GM12892 (cell line): ENCODE results near the gene TCTA.

Source experiments
- POLR2A ChIP-seq: IDR thresholded peaks from 2 replicates; pipeline ENCODE4 v1.6.1; 2011; ENCODE audit warnings: low read depth, low read length, control low read depth
- POLR2AphosphoS5 ChIP-seq: IDR thresholded peaks from 2 replicates; pipeline ENCODE4 v1.6.1; 2011; ENCODE audit warnings: low read depth, low read length, control low read depth
- TAF1 ChIP-seq: IDR thresholded peaks from 2 replicates; pipeline ENCODE4 v1.6.1; 2011; ENCODE audit warnings: low read depth, mild to moderate bottlenecking, control low read depth, low read length, borderline replicate concordance

DNA sequence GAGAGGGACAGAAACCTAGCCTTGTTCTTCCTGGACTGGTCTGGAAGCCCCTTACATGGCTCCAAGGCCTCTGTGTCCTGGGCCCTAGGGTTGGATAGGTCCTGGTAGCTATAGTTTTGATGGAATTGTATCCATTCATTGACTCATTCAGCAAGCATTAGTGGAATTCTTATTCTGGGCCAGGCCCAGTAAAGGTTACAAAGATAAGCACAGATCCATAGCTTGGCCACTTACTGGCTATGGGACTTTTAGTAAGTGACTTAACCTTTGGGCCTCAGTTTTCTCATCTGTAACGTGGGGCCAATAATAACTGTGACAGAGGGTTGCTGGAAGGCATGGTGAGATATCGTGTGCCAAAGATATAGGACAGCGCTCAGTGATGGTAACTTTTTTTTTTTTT, 44.2 kb downstream of the TCTA start:
- TF ChIP-seq POLR2A: no peak
- no peak for TF ChIP-seq POLR2AphosphoS5
- TF ChIP-seq TAF1: no peak
